Myocyte (in vitro differentiated cells): Measurements from ENCODE around the gene LRRN4. TPM values are rescaled to one million over a fixed set of nuclear protein-coding genes. Genes with fewer than 3 reads are reported as not detected.
"Not testable (repeated sequence)": the region's sequence is repeated elsewhere in the genome, so short reads cannot be mapped to it uniquely, and the experiment has no call there.

Source experiments
- DNase-seq: peaks from one replicate; pipeline ENCODE4 v3.0.0-alpha.2; 2012; ENCODE audit warnings: low read depth
- total RNA-seq: library from RNA; depleted of rRNA; stranded (reverse); fragments of >200 nt; gene quantifications from 2 replicates; pipeline ENCODE4 v1.2.3, GENCODE V29; 2014

The LRRN4 gene
- total RNA-seq, 1 donor from 2014 or later = not detected

- DNase-seq = no peak
Measured at GRCh38 chr20:6060213-6060612, 6.4 kb upstream of the LRRN4 start.

- no peak for DNase-seq
Measured at GRCh38 chr20:6058684-6059295, 4.9 kb upstream of the LRRN4 start.

- DNase-seq = no peak
Measured at GRCh38 chr20:6057691-6058090, 3.8 kb upstream of the LRRN4 start.

- no peak for DNase-seq
Measured at GRCh38 chr20:6057139-6057538, 3.3 kb upstream of the LRRN4 start.

- no peak for DNase-seq
Measured at GRCh38 chr20:6055981-6056569, 2.2 kb upstream of the LRRN4 start.

- no peak for DNase-seq
Measured at GRCh38 chr20:6055161-6055783, 1.4 kb upstream of the LRRN4 start.

- not testable (repeated sequence) for DNase-seq
Measured at GRCh38 chr20:6054689-6055051, 810 bp upstream of the LRRN4 start.

GRCh38 chr20:6053064-6053775 lies 640 bp downstream of the LRRN4 start:
- no peak for DNase-seq

GRCh38 chr20:6051505-6051904 lies 2.4 kb downstream of the LRRN4 start:
- DNase-seq = no peak

GRCh38 chr20:6048391-6048790 lies 5.5 kb downstream of the LRRN4 start:
- no peak for DNase-seq

GRCh38 chr20:6046432-6046831 lies 7.4 kb downstream of the LRRN4 start:
- no peak for DNase-seq

GRCh38 chr20:6045566-6045965 lies 8.3 kb downstream of the LRRN4 start:
- peak; percentile 89 for DNase-seq

GRCh38 chr20:6044115-6044514 lies 9.7 kb downstream of the LRRN4 start:
- no peak for DNase-seq

GRCh38 chr20:6041808-6042265 lies 12.0 kb downstream of the LRRN4 start:
- DNase-seq = no peak

- no peak for DNase-seq
Measured at GRCh38 chr20:6040958-6041807, 12.7 kb downstream of the LRRN4 start.

GRCh38 chr20:6040540-6040939 lies 13.3 kb downstream of the LRRN4 start:
- no peak for DNase-seq

GRCh38 chr20:6039766-6040165 lies 14.1 kb downstream of the LRRN4 start:
- no peak for DNase-seq

GRCh38 chr20:6038256-6038655 lies 15.6 kb downstream of the LRRN4 start:
- no peak for DNase-seq

- no peak for DNase-seq
Measured at GRCh38 chr20:6037082-6037481, 16.8 kb downstream of the LRRN4 start.

GRCh38 chr20:6036213-6036612 lies 17.6 kb downstream of the LRRN4 start:
- DNase-seq = no peak
